Measurements from ENCODE around the gene TASL. TPM values are rescaled to one million over a fixed set of nuclear protein-coding genes. Genes with fewer than 3 reads are reported as not detected.

TASL gene
- total RNA-seq, 3 donors from 2014 or later (not counting 1 experiment from before 2014, with no cell fraction given), result 2.2 to 4.7 (median 4.0) TPM

DNA sequence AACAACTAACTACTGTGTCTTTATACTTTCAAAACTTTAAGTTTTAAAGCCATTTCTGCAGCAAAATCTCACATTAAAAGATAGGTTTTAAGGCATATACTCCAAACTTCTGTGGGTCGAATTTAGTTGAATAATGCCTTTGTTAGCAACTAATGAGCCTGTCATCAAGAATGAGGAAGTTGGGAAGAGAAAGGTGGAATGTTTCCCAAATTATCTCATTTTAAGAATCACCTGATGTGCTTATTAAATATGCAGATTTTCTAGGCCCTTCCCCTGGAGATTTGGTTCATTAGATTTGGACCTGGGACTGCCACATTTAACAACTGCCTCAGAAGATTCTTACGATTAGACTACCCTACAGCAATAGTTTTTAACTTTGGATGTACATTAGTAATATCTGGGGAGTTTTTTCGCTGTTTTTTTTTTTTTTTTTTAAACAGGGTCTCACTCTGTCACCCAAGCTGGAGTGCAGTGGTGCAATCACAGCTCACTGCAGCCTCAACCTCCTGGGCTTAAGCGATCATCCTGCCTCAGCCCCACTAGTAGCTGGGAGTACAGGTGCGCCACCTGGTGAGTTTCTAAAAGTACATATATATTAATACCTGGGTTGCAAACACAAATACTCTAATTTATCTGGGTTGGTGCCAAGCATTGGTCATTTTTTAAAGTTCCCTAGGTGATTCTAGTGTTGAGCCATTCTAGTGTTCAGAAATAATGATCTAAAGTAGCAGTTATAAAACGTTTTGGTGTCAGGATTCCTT lies 16.1 kb upstream of the TASL start:
- Mint-ChIP-seq H3K4me3 (no peak overlapping the region), H3K27me3 (ENCODE audit: low read depth in 2 of 2) (peaks cover 0 to 14% of the 10 kb centered on the region in 2 donors), H3K27ac (no peak overlapping the region), H3K36me3 (no peaks in the 10 kb centered on the region), H3K4me1 (no peaks in the 10 kb centered on the region), H3K9me3 (no peaks in the 10 kb centered on the region)
- TF ChIP-seq, protein P1, sequence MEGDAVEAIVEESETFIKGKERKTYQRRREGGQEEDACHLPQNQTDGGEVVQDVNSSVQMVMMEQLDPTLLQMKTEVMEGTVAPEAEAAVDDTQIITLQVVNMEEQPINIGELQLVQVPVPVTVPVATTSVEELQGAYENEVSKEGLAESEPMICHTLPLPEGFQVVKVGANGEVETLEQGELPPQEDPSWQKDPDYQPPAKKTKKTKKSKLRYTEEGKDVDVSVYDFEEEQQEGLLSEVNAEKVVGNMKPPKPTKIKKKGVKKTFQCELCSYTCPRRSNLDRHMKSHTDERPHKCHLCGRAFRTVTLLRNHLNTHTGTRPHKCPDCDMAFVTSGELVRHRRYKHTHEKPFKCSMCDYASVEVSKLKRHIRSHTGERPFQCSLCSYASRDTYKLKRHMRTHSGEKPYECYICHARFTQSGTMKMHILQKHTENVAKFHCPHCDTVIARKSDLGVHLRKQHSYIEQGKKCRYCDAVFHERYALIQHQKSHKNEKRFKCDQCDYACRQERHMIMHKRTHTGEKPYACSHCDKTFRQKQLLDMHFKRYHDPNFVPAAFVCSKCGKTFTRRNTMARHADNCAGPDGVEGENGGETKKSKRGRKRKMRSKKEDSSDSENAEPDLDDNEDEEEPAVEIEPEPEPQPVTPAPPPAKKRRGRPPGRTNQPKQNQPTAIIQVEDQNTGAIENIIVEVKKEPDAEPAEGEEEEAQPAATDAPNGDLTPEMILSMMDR (IDR thresholded peaks at IDR 0.05), result no peak
- Histone ChIP-seq H3K4me3 (ENCODE audit: low read length) (no peak overlapping the region), H3K9me3 (ENCODE audit: control insufficient read depth, insufficient read depth, low read length) (no peaks in the 10 kb centered on the region), H3K27me3 (ENCODE audit: control insufficient read depth, insufficient read depth, low read length) (no peaks in the 10 kb centered on the region), H3K4me1 (ENCODE audit: control insufficient read depth, insufficient read depth, low read length) (peaks cover 7% of the 10 kb centered on the region), H3K36me3 (ENCODE audit: control insufficient read depth, insufficient read depth, low read length) (no peaks in the 10 kb centered on the region), H3K27ac (ENCODE audit: low read length) (no peak overlapping the region)
- WGBS (ENCODE audit: insufficient coverage), result 33% methylated on average over 1 of the region's 6 CpGs
- ATAC-seq, result no peak
- intact Hi-C loops (cut with micrococcal nuclease), result no loop called here
- peak in 1 of 2 donors; percentile 59 for DNase-seq

GRCh38 chrX:30592831-30593230 lies 15.3 kb upstream of the TASL start:
- Mint-ChIP-seq H3K9me3 (no peaks in the 10 kb centered on the region), H3K4me1 (no peaks in the 10 kb centered on the region), H3K27ac (no peak overlapping the region), H3K27me3 (ENCODE audit: low read depth in 2 of 2) (peaks cover 0 to 11% of the 10 kb centered on the region in 2 donors), H3K36me3 (no peaks in the 10 kb centered on the region), H3K4me3 (no peak overlapping the region)
- Histone ChIP-seq H3K27me3 (ENCODE audit: control insufficient read depth, insufficient read depth, low read length) (no peaks in the 10 kb centered on the region), H3K4me1 (ENCODE audit: control insufficient read depth, insufficient read depth, low read length) (peaks cover 5% of the 10 kb centered on the region), H3K27ac (ENCODE audit: low read length) (peak overlapping the region; percentile 3), H3K36me3 (ENCODE audit: control insufficient read depth, insufficient read depth, low read length) (no peaks in the 10 kb centered on the region), H3K4me3 (ENCODE audit: low read length) (no peak overlapping the region), H3K9me3 (ENCODE audit: control insufficient read depth, insufficient read depth, low read length) (no peaks in the 10 kb centered on the region)
- intact Hi-C loops (cut with micrococcal nuclease), result no loop called here
- WGBS (ENCODE audit: insufficient coverage), result no CpG with 5 or more reads among the region's 3 CpGs
- ATAC-seq (no peak), DNase-seq (no peak)
- TF ChIP-seq, protein P1 (IDR thresholded peaks at IDR 0.05), result no peak

- H3K4me3 Mint-ChIP-seq, result no peak overlapping the region
- H3K9me3 Mint-ChIP-seq, result no peaks in the 10 kb centered on the region
- no peaks in the 10 kb centered on the region for H3K36me3 Mint-ChIP-seq
- Histone ChIP-seq H3K4me1 (ENCODE audit: control insufficient read depth, insufficient read depth, low read length) (peaks cover 5% of the 10 kb centered on the region), H3K4me3 (ENCODE audit: low read length) (no peak overlapping the region), H3K27me3 (ENCODE audit: control insufficient read depth, insufficient read depth, low read length) (no peaks in the 10 kb centered on the region), H3K27ac (ENCODE audit: low read length) (no peak overlapping the region), H3K9me3 (ENCODE audit: control insufficient read depth, insufficient read depth, low read length) (no peaks in the 10 kb centered on the region), H3K36me3 (ENCODE audit: control insufficient read depth, insufficient read depth, low read length) (no peaks in the 10 kb centered on the region)
- intact Hi-C loops (cut with micrococcal nuclease), result no loop called here
- H3K4me1 Mint-ChIP-seq, result no peaks in the 10 kb centered on the region
- peaks cover 0 to 8% of the 10 kb centered on the region in 2 donors for H3K27me3 Mint-ChIP-seq (ENCODE audit: low read depth in 2 of 2)
- H3K27ac Mint-ChIP-seq, result no peak overlapping the region
- no CpG with 5 or more reads among the region's 3 CpGs for WGBS (ENCODE audit: insufficient coverage)
- DNase-seq (no peak), ATAC-seq (no peak)
- TF ChIP-seq, protein P1 (IDR thresholded peaks at IDR 0.05), result no peak
These were observed 12.8 kb upstream of the TASL start for GRCh38 chrX:30590368-30590767.
